Astrocyte of the spinal cord (primary cell): ENCODE results near the gene ICE2.

Source experiments
- DNase-seq: peaks from one replicate; pipeline ENCODE4 v3.0.0; 2011; ENCODE audit warnings: low read depth, low spot score
- H3K4me3 ChIP-seq: 2 replicates; pipeline ENCODE4 v1.5.1; 2011; ENCODE audit warnings: low read depth, mild to moderate bottlenecking, low read length, moderate library complexity
- in situ Hi-C: cut with HindIII; loops from 2 replicates; pipeline ENCODE4 v1.10.0; 2017; ENCODE audit warnings: low sequenced_read_pairs
- TF ChIP-seq, protein P1 (sequence below): IDR thresholded peaks from 2 replicates; pipeline ENCODE4 v1.5.1; 2012; ENCODE audit warnings: low read depth, mild to moderate bottlenecking, low read length, inconsistent platforms

The ICE2 gene, protein sequence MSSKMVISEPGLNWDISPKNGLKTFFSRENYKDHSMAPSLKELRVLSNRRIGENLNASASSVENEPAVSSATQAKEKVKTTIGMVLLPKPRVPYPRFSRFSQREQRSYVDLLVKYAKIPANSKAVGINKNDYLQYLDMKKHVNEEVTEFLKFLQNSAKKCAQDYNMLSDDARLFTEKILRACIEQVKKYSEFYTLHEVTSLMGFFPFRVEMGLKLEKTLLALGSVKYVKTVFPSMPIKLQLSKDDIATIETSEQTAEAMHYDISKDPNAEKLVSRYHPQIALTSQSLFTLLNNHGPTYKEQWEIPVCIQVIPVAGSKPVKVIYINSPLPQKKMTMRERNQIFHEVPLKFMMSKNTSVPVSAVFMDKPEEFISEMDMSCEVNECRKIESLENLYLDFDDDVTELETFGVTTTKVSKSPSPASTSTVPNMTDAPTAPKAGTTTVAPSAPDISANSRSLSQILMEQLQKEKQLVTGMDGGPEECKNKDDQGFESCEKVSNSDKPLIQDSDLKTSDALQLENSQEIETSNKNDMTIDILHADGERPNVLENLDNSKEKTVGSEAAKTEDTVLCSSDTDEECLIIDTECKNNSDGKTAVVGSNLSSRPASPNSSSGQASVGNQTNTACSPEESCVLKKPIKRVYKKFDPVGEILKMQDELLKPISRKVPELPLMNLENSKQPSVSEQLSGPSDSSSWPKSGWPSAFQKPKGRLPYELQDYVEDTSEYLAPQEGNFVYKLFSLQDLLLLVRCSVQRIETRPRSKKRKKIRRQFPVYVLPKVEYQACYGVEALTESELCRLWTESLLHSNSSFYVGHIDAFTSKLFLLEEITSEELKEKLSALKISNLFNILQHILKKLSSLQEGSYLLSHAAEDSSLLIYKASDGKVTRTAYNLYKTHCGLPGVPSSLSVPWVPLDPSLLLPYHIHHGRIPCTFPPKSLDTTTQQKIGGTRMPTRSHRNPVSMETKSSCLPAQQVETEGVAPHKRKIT

DNA sequence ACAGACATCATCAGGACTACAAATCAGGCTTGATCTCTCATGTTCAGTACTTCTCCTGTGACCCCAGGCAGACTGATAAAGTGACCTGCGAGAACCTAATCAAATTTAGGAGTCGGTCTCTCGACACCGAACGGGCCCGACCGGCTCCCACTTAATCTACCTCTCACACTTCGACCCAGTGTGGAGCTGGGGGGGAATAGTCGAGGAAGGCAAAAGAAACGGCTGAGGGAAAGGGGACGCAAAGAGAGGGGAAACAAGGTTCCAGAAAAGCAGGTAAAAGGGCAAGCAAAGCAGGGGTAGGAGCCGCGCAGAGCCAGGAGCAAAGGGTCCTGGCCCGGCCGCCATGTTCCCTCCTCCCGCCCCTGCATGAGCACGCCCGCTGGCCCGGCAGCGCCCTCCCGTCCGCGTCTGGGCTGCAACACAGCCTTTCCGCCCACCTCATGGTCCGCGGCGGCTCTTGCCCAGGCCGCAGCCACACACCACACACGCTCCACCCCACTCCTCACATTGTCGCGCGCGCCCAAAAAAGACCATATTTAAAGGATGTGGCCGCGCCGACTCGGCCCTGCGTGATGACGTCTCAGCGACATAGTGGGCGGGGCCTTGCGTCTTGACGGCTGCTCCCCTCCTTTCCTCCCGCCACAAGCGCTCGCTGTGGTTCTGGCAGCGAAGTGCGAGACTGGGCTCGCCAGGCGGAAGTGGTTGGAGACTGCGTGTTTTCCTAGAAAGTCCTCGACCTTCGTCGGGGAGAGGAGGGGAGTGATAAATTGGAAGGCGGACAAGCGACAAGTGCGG, at the start of gene ICE2:
Gene ICE2 (minus strand): TSS at position 577 of the 795 bp plus-strand sequence. CDS start 1,165 bp downstream, outside the sequence.
- DNase-seq, result peak; percentile 96
- in situ Hi-C loops, result no loop called here
- TF ChIP-seq, protein P1, sequence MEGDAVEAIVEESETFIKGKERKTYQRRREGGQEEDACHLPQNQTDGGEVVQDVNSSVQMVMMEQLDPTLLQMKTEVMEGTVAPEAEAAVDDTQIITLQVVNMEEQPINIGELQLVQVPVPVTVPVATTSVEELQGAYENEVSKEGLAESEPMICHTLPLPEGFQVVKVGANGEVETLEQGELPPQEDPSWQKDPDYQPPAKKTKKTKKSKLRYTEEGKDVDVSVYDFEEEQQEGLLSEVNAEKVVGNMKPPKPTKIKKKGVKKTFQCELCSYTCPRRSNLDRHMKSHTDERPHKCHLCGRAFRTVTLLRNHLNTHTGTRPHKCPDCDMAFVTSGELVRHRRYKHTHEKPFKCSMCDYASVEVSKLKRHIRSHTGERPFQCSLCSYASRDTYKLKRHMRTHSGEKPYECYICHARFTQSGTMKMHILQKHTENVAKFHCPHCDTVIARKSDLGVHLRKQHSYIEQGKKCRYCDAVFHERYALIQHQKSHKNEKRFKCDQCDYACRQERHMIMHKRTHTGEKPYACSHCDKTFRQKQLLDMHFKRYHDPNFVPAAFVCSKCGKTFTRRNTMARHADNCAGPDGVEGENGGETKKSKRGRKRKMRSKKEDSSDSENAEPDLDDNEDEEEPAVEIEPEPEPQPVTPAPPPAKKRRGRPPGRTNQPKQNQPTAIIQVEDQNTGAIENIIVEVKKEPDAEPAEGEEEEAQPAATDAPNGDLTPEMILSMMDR, result no peak
- H3K4me3 ChIP-seq, result peak within 1 kb of the TSS; percentile 80

- in situ Hi-C loops, result no loop called here
- TF ChIP-seq, protein P1, result no peak
- no peak for DNase-seq
- no peak overlapping the region for H3K4me3 ChIP-seq
These were observed 49.6 kb upstream of the ICE2 start for GRCh38 chr15:60528530-60528929.

DNA sequence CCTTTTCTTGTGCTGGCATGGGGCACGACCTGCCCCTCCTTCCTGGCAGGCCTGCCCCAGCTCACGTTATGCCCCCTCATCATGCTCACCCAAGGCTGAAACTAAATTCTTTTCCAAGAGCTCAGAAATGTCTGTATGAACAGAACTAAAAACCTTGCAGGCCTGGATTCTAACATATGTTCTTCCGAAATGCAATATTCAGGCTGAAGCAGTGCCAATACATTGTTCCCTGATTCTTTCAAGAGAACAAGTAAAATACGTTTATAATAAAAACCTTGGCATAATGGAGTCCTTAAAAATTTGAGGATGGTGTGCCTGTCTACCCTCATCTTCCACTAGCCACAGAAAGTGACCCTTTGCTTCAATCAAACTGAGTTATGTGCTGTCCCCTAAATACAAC, 48.5 kb upstream of the ICE2 start:
- no peak for DNase-seq
- in situ Hi-C loops, result no loop called here
- TF ChIP-seq, protein P1, result no peak
- H3K4me3 ChIP-seq, result no peak overlapping the region

- no peak for DNase-seq
- TF ChIP-seq, protein P1, result no peak
- in situ Hi-C loops, result no loop called here
- no peak overlapping the region for H3K4me3 ChIP-seq
These were observed 47.2 kb upstream of the ICE2 start for GRCh38 chr15:60526127-60526616.

DNA sequence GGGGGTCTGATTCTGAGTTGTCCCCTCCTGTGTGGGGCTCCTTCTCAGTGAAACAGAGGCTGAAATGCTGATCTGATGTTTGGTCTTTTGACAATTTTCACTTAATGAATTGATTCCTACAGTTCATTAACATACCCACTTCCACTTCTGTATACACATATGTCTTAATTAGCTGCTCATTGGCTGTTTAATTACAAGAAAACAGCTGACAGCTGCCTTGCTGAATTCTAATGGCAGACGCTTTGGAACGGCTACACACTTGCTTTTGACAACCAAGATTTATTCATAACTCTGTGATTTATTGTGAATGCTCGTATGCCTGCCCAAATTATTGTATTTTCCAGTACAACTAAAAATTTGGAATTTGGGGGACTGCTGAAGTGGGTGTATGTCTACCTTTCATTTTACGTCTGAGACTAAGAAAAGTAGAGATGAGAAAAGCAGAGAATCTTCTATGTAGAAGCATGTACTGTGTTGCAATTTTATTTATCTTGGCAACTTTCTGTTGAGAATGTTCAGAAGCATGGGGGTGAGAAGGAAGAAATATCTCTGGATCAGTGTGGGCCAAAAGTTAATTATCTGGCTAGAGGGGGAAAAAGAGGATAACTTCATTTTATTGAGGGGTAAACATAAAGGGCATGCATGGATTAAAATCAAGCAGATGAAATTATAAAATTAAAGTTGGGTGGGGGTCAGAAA, 46.5 kb upstream of the ICE2 start:
- H3K4me3 ChIP-seq, result no peak overlapping the region
- in situ Hi-C loops, result no loop called here
- no peak for DNase-seq
- TF ChIP-seq, protein P1, result no peak
